DOHH2 (cell line): ENCODE results near the gene AQP5.

Source experiments
- CTCF ChIP-seq: fragments of 200-600 bp; sonication (generic); IDR thresholded peaks from one replicate; pipeline ENCODE4 v1.5.1; 2014; ENCODE audit warnings: antibody characterized with exemption, mild to moderate bottlenecking, low read depth, low read length; ENCODE audit not compliant: poor library complexity, severe bottlenecking
- EZH2phosphoT487 ChIP-seq: fragments of 200-600 bp; sonication (generic); IDR thresholded peaks from 2 replicates; pipeline ENCODE4 v1.6.1; 2017; ENCODE audit warnings: borderline replicate concordance, mild to moderate bottlenecking, antibody characterized with exemption, low read length, moderate library complexity, mixed read lengths

DNA sequence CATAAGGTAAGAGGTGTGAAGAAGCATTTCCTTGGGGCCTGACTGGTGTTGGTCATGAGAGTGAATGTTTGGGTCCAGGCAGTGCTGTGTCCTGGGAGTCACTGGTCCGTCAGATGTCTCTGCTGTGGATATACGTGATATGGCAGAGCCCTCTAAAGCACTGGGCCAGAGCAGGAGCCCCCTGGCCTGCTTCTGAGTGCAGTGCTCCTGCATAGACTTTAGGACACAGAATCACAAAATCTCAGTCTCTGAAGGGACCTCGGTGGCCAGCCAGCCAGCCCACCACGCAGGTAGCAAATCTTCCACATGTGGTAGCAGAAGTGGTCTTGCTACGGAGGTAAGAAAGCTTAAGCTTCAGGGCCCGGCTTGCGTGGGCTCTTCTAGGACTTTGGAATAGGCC lies 29.6 kb upstream of the AQP5 start:
- TF ChIP-seq EZH2phosphoT487 (no peak), CTCF (no peak)
